Measurements from ENCODE around the gene KLHL6. TPM values are rescaled to one million over a fixed set of nuclear protein-coding genes. Genes with fewer than 3 reads are reported as not detected.
"Not testable (repeated sequence)": the region's sequence is repeated elsewhere in the genome, so short reads cannot be mapped to it uniquely, and the experiment has no call there.

Gene KLHL6
- total RNA-seq, 1 donor from 2014 or later = under 0.01 TPM

GRCh38 chr3:183487016-183487415 lies 68.5 kb downstream of the KLHL6 start:
- no peak for DNase-seq (ENCODE audit: low read depth)

GRCh38 chr3:183486472-183486871 lies 69.0 kb downstream of the KLHL6 start:
- no peak for DNase-seq (ENCODE audit: low read depth)

GRCh38 chr3:183485585-183485984 lies 69.9 kb downstream of the KLHL6 start:
- no peak for DNase-seq (ENCODE audit: low read depth)

- DNase-seq (ENCODE audit: low read depth) = no peak
Measured at GRCh38 chr3:183485093-183485492, 70.4 kb downstream of the KLHL6 start.

GRCh38 chr3:183484431-183485075 lies 71.0 kb downstream of the KLHL6 start:
- DNase-seq (ENCODE audit: low read depth) = no peak

GRCh38 chr3:183481582-183481981 lies 73.9 kb downstream of the KLHL6 start:
- no peak for DNase-seq (ENCODE audit: low read depth)

- DNase-seq (ENCODE audit: low read depth) = no peak
Measured at GRCh38 chr3:183478501-183478900, 77.0 kb downstream of the KLHL6 start.

- DNase-seq (ENCODE audit: low read depth) = no peak
Measured at GRCh38 chr3:183477801-183478456, 77.6 kb downstream of the KLHL6 start.

- not testable (repeated sequence) for DNase-seq (ENCODE audit: low read depth)
Measured at GRCh38 chr3:183475764-183476162, 79.7 kb downstream of the KLHL6 start.

- no peak for DNase-seq (ENCODE audit: low read depth)
Measured at GRCh38 chr3:183475016-183475763, 80.3 kb downstream of the KLHL6 start.

- DNase-seq (ENCODE audit: low read depth) = no peak
Measured at GRCh38 chr3:183473969-183474368, 81.5 kb downstream of the KLHL6 start.

GRCh38 chr3:183472155-183472554 lies 83.4 kb downstream of the KLHL6 start:
- DNase-seq (ENCODE audit: low read depth) = no peak

GRCh38 chr3:183468424-183468823 lies 87.1 kb downstream of the KLHL6 start:
- no peak for DNase-seq (ENCODE audit: low read depth)

GRCh38 chr3:183466575-183466974 lies 88.9 kb downstream of the KLHL6 start:
- no peak for DNase-seq (ENCODE audit: low read depth)

- not testable (repeated sequence) for DNase-seq (ENCODE audit: low read depth)
Measured at GRCh38 chr3:183465710-183466109, 89.8 kb downstream of the KLHL6 start.

- DNase-seq (ENCODE audit: low read depth) = no peak
Measured at GRCh38 chr3:183464480-183464879, 91.0 kb downstream of the KLHL6 start.

- DNase-seq (ENCODE audit: low read depth) = peak; percentile 16
Measured at GRCh38 chr3:183460081-183461055, 95.1 kb downstream of the KLHL6 start.

GRCh38 chr3:183455089-183455488 lies 100.4 kb downstream of the KLHL6 start:
- DNase-seq (ENCODE audit: low read depth) = peak; percentile 57

- no peak for DNase-seq (ENCODE audit: low read depth)
Measured at GRCh38 chr3:183454064-183454463, 101.4 kb downstream of the KLHL6 start.

- DNase-seq (ENCODE audit: low read depth) = no peak
Measured at GRCh38 chr3:183449791-183450190, 105.7 kb downstream of the KLHL6 start.

- peak; percentile 58 for DNase-seq (ENCODE audit: low read depth)
Measured at GRCh38 chr3:183449391-183449790, 106.1 kb downstream of the KLHL6 start.
